Activated naive CD8-positive, alpha-beta T cell (primary cell): ENCODE data around the gene LHPP.
"Not testable (repeated sequence)": the region's sequence is repeated elsewhere in the genome, so short reads cannot be mapped to it uniquely, and the experiment has no call there.

Source experiments
- H3K27ac Mint-ChIP-seq: one replicate; pipeline ENCODE4 v1.8.0; 2021; ENCODE audit warnings: mixed read lengths
- H3K27me3 Mint-ChIP-seq: one replicate; pipeline ENCODE4 v1.8.0; 2021; ENCODE audit warnings: mixed read lengths
- H3K36me3 Mint-ChIP-seq: one replicate; pipeline ENCODE4 v1.8.0; 2021; ENCODE audit warnings: mixed read lengths
- H3K4me1 Mint-ChIP-seq: one replicate; pipeline ENCODE4 v1.8.0; 2021; ENCODE audit warnings: low read depth, mixed read lengths
- H3K4me3 Mint-ChIP-seq: one replicate; pipeline ENCODE4 v1.8.0; 2021; ENCODE audit warnings: mild to moderate bottlenecking, mixed read lengths
- H3K9me3 Mint-ChIP-seq: one replicate; pipeline ENCODE4 v1.8.0; 2021; ENCODE audit warnings: low read depth, mixed read lengths

LHPP gene

DNA sequence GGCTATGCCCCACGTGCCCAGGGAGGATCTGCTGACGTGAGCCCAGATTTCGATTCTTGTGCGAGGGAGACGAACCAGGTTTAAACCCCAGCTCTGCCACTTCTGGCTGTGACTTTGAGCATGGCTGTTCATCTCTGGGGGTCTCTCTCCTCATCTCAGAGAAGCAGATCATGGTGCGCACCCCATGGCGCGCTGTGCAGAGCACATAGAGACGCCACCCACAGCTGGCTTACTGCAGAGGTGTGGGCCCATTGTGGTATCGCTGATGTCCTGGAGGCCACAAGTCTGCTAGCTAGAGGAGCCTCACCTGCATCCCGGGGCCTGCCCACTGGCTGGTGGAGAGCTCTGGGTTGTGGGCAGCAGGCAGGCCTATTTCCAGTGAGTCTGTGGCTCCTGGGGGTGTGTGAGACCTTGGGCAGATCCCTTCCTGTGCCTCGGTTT lies 140.5 kb downstream of the LHPP start:
- Mint-ChIP-seq H3K4me3 (no peak overlapping the region), H3K9me3 (no peaks in the 10 kb centered on the region), H3K4me1 (no peaks in the 10 kb centered on the region), H3K27me3 (no peaks in the 10 kb centered on the region), H3K36me3 (no peaks in the 10 kb centered on the region), H3K27ac (no peak overlapping the region)

- no peaks in the 10 kb centered on the region for H3K9me3 Mint-ChIP-seq
- H3K27ac Mint-ChIP-seq = no peak overlapping the region
- H3K36me3 Mint-ChIP-seq = no peaks in the 10 kb centered on the region
- no peaks in the 10 kb centered on the region for H3K4me1 Mint-ChIP-seq
- H3K27me3 Mint-ChIP-seq = no peaks in the 10 kb centered on the region
- no peak overlapping the region for H3K4me3 Mint-ChIP-seq
Observed at GRCh38 chr10:124602646-124603365, 141.2 kb downstream of the LHPP start.

GRCh38 chr10:124603376-124604213 lies 142.0 kb downstream of the LHPP start:
- no peaks in the 10 kb centered on the region for H3K9me3 Mint-ChIP-seq
- no peaks in the 10 kb centered on the region for H3K27me3 Mint-ChIP-seq
- H3K27ac Mint-ChIP-seq = no peak overlapping the region
- H3K4me3 Mint-ChIP-seq = no peak overlapping the region
- no peaks in the 10 kb centered on the region for H3K36me3 Mint-ChIP-seq
- H3K4me1 Mint-ChIP-seq = no peaks in the 10 kb centered on the region

- Mint-ChIP-seq H3K4me3 (no peak overlapping the region), H3K9me3 (no peaks in the 10 kb centered on the region), H3K27me3 (no peaks in the 10 kb centered on the region), H3K4me1 (no peaks in the 10 kb centered on the region), H3K27ac (no peak overlapping the region), H3K36me3 (no peaks in the 10 kb centered on the region)
Observed at GRCh38 chr10:124604214-124605000, 142.8 kb downstream of the LHPP start.

DNA sequence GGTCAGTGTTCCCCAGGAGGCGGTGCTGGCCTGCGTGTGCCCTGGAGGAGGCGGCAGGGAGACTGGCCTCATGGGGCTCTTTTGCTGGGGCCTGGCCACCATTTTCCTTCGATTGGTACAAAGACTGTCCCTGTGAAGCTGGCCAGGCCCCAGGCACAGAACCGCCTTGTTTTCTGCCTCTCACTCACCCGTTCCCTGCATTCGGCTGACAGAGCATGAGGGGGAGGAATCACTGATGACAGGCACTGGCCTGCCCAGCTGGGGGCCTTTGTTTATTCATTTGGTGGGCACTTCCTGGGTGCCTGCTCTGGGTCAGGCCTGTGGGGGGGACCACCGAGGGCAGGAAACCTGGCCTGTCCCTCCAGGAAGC lies 143.4 kb downstream of the LHPP start:
- Mint-ChIP-seq H3K4me3 (no peak overlapping the region), H3K4me1 (peaks cover 1% of the 10 kb centered on the region), H3K9me3 (no peaks in the 10 kb centered on the region), H3K27me3 (no peaks in the 10 kb centered on the region), H3K27ac (no peak overlapping the region), H3K36me3 (no peaks in the 10 kb centered on the region)

GRCh38 chr10:124605481-124605855 lies 143.8 kb downstream of the LHPP start:
- H3K4me1 Mint-ChIP-seq = peaks cover 2% of the 10 kb centered on the region

DNA sequence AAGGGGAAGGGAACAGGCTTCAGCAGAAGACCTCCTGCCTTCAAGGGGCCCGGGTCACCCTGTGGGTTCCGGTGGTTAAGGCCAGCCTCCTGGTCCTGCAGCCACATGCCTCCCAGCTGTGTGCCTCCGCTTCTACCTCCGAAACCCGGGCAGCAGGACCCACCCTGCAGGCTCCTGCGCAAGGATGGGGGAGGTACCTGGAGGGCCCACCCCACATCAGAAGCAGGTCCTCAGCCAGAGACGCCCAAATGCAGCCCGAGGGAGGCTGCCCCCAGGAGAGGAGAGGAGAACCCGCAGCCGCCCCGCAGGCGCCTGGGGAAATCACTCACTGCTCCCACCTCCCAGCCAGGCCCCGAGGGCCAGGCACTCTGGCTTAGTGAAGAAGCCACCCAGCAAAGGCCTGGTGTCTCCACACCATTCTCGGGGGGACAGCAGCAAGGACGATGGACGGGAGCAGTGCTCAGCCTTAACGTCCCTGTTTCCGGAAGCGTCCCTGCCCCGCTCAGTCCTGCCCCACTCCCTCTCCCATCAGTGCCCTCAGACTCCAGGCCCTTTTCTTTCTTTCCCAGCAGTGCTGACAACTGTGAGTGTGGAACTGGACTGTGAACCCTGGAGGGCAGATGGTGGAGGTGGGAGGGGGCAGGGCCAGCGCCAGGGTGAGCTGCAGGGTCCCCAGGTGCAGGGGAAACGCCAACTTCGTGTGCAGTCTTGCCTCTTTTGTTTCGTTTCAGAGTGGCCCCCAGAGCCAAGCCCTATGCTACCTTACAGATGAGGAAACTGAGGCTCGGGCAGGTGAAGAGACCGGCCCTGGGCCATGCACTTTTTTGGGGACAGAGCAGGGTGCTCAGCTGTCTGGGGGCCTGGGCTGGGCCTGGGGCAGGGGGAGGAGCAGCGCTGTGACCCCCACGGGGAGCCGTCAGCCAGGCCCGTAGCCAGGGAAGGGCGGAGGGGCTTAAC lies 144.5 kb downstream of the LHPP start:
- no peaks in the 10 kb centered on the region for H3K27me3 Mint-ChIP-seq
- peaks cover 5% of the 10 kb centered on the region for H3K4me1 Mint-ChIP-seq
- H3K4me3 Mint-ChIP-seq = no peak overlapping the region
- no peaks in the 10 kb centered on the region for H3K36me3 Mint-ChIP-seq
- no peaks in the 10 kb centered on the region for H3K9me3 Mint-ChIP-seq
- H3K27ac Mint-ChIP-seq = no peak overlapping the region

More at GRCh38 chr10:124605481-124605855, 143.8 kb downstream of the LHPP start:
- Mint-ChIP-seq H3K4me3 (no peak overlapping the region), H3K27ac (no peak overlapping the region), H3K27me3 (no peaks in the 10 kb centered on the region), H3K36me3 (no peaks in the 10 kb centered on the region), H3K9me3 (no peaks in the 10 kb centered on the region)

DNA sequence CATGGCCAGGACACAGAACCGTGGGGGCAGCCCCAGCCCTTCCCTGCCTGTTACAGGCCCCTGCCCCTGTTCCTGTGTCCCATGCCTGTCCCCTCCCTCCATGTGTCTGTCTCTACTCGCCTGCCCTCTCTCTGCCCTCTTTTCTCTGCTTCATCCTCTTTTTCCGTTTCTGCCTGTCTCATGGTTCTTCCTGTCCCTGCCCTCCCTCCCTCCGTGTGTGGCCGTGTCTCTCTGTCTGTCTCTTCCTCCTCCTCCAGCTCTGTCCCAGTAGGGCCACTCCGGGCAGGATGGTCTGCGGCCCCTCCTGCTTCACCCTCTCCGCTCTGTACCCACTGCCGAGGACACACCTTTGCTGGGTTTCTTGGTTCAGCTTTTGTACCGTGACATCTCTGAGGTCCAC lies 145.2 kb downstream of the LHPP start:
- Mint-ChIP-seq H3K4me3 (no peak overlapping the region), H3K4me1 (peaks cover 10% of the 10 kb centered on the region), H3K9me3 (no peaks in the 10 kb centered on the region), H3K27ac (no peak overlapping the region), H3K27me3 (no peaks in the 10 kb centered on the region), H3K36me3 (no peaks in the 10 kb centered on the region)

GRCh38 chr10:124607693-124608092 lies 146.1 kb downstream of the LHPP start:
- Mint-ChIP-seq H3K4me3 (no peak overlapping the region), H3K27me3 (no peaks in the 10 kb centered on the region), H3K9me3 (no peaks in the 10 kb centered on the region), H3K36me3 (no peaks in the 10 kb centered on the region), H3K4me1 (peaks cover 17% of the 10 kb centered on the region), H3K27ac (no peak overlapping the region)

DNA sequence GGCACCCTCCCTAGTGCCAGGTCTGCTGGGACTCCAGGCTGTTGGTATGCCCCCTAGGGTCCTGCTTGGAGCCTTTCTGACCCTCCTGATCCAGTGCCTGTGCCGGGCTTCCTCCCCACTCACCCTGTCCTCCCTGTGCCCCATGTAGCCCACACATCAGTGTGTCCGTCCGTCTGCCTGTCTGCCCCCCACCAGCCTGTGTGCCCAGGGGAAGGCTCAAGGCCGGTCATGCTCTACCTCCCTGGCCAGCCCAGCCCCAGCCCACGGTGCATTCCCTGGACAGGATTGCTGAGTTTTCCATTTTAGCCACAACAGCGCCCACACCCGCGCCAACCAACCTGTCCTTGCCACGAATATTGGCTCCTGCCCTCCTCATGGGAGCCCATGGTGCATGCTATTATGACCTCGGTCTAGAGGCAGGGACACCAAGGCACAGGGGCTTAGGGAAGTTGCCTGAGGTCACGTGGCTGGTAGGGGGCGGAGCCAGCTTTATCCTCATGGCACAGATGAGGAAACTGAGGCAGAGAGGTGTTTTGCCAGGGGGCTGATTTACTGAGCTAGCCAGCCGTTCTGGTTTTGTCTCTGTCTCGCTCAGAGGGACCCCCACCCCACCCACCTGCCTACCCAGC lies 146.6 kb downstream of the LHPP start:
- Mint-ChIP-seq H3K36me3 (no peaks in the 10 kb centered on the region), H3K4me3 (no peak overlapping the region), H3K27me3 (no peaks in the 10 kb centered on the region), H3K4me1 (peaks cover 18% of the 10 kb centered on the region), H3K9me3 (no peaks in the 10 kb centered on the region), H3K27ac (no peak overlapping the region)

- Mint-ChIP-seq H3K27ac (no peak overlapping the region), H3K27me3 (no peaks in the 10 kb centered on the region), H3K36me3 (no peaks in the 10 kb centered on the region), H3K4me3 (no peak overlapping the region), H3K4me1 (peaks cover 26% of the 10 kb centered on the region), H3K9me3 (no peaks in the 10 kb centered on the region)
Observed at GRCh38 chr10:124609698-124610097, 148.1 kb downstream of the LHPP start.

GRCh38 chr10:124610186-124610585 lies 148.6 kb downstream of the LHPP start:
- not testable (repeated sequence) for H3K27me3 Mint-ChIP-seq, H3K4me3 Mint-ChIP-seq, H3K36me3 Mint-ChIP-seq, H3K27ac Mint-ChIP-seq, H3K9me3 Mint-ChIP-seq
- H3K4me1 Mint-ChIP-seq = peaks cover 26% of the 10 kb centered on the region

- H3K27ac Mint-ChIP-seq = not testable (repeated sequence)
Observed at GRCh38 chr10:124610851-124611250, 149.2 kb downstream of the LHPP start.

GRCh38 chr10:124611738-124612137 lies 150.1 kb downstream of the LHPP start:
- Mint-ChIP-seq H3K36me3 (no peaks in the 10 kb centered on the region), H3K9me3 (no peaks in the 10 kb centered on the region), H3K27me3 (no peaks in the 10 kb centered on the region), H3K4me3 (no peak overlapping the region), H3K27ac (peak overlapping the region; percentile 22), H3K4me1 (peaks cover 26% of the 10 kb centered on the region)

More at GRCh38 chr10:124610851-124611250, 149.2 kb downstream of the LHPP start:
- not testable (repeated sequence) for H3K36me3 Mint-ChIP-seq, H3K27me3 Mint-ChIP-seq, H3K4me3 Mint-ChIP-seq, H3K9me3 Mint-ChIP-seq
- peaks cover 26% of the 10 kb centered on the region for H3K4me1 Mint-ChIP-seq
